ENCODE measurements around the gene REV3L.

DNA sequence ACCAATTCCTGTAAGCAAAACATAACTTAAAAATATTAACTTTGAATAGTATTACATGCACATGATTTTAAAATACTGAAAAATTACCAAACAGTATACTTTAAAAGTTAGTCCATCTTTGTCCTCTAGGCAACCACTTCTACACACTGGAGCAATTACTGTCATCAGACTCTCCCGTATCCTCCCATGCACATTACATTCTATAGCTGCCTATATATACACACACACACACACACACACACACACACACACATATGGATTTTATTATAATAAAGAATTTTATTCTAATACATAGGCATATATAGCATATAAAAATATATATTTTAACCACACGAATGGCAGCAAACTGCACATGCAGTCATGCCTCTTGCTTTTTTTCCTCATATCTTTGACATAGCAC is 8.2 kb downstream of the REV3L start:
- TF ChIP-seq, protein P1, sequence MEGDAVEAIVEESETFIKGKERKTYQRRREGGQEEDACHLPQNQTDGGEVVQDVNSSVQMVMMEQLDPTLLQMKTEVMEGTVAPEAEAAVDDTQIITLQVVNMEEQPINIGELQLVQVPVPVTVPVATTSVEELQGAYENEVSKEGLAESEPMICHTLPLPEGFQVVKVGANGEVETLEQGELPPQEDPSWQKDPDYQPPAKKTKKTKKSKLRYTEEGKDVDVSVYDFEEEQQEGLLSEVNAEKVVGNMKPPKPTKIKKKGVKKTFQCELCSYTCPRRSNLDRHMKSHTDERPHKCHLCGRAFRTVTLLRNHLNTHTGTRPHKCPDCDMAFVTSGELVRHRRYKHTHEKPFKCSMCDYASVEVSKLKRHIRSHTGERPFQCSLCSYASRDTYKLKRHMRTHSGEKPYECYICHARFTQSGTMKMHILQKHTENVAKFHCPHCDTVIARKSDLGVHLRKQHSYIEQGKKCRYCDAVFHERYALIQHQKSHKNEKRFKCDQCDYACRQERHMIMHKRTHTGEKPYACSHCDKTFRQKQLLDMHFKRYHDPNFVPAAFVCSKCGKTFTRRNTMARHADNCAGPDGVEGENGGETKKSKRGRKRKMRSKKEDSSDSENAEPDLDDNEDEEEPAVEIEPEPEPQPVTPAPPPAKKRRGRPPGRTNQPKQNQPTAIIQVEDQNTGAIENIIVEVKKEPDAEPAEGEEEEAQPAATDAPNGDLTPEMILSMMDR (IDR thresholded peaks at IDR 0.05; ENCODE audit: control extremely low read depth in 1 of 3, insufficient read depth in 1 of 3, low read depth in 1 of 3, low read length in 3 of 3): no peak
- TF ChIP-seq POLR2AphosphoS5 (IDR thresholded peaks at IDR 0.05; ENCODE audit: low read depth, low read length): no peak
- TF ChIP-seq YY1 (IDR thresholded peaks at IDR 0.05; ENCODE audit: low read depth, low read length): no peak
- no peak for TF ChIP-seq CBX5 (IDR thresholded peaks at IDR 0.05; ENCODE audit: low read depth, low read length)
- TF ChIP-seq POLR2A (IDR thresholded peaks at IDR 0.05; ENCODE audit: control extremely low read depth in 1 of 2, low read depth in 2 of 2, low read length in 2 of 2): no peak
- no peak for TF ChIP-seq MAFK (IDR thresholded peaks at IDR 0.05; ENCODE audit: low read depth, low read length)
- TF ChIP-seq SP2 (IDR thresholded peaks at IDR 0.05; ENCODE audit: low read length): no peak
- no peak for TF ChIP-seq CHD2 (IDR thresholded peaks at IDR 0.05; ENCODE audit: low read length)
- no peak for TF ChIP-seq EZH2 (IDR thresholded peaks at IDR 0.05; ENCODE audit: low read depth, low read length, severe bottlenecking)
- no peak for TF ChIP-seq TCF12 (IDR thresholded peaks at IDR 0.05; ENCODE audit: low read depth, low read length)
- TF ChIP-seq EP300 (IDR thresholded peaks at IDR 0.05; ENCODE audit: borderline replicate concordance in 1 of 2, low read depth in 2 of 2, low read length in 2 of 2): no peak
- TF ChIP-seq CHD1 (IDR thresholded peaks at IDR 0.05; ENCODE audit: low read depth, low read length): no peak
- TF ChIP-seq, protein P2, sequence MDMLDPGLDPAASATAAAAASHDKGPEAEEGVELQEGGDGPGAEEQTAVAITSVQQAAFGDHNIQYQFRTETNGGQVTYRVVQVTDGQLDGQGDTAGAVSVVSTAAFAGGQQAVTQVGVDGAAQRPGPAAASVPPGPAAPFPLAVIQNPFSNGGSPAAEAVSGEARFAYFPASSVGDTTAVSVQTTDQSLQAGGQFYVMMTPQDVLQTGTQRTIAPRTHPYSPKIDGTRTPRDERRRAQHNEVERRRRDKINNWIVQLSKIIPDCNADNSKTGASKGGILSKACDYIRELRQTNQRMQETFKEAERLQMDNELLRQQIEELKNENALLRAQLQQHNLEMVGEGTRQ (IDR thresholded peaks at IDR 0.05; ENCODE audit: low read length): no peak
- TF ChIP-seq ZNF274 (IDR thresholded peaks at IDR 0.05; ENCODE audit: borderline replicate concordance, extremely low read depth, low read length): no peak

All from H1 (cell line).